ENCODE measurements around the gene ZNF284.

GRCh38 chr19:44055870-44056269 lies 16.1 kb upstream of the ZNF284 start:
- TF ChIP-seq CTCF (IDR thresholded peaks at IDR 0.05) = no peak
- TF ChIP-seq EP300 (IDR thresholded peaks at IDR 0.05) = no peak
